B cell (primary cell): ENCODE measurements around the gene MBOAT7.

Source experiments
- CTCF ChIP-seq: fragments of 200-600 bp; IDR thresholded peaks from one replicate; pipeline ENCODE4 v1.8.0; 2022; ENCODE audit warnings: antibody characterized with exemption, mild to moderate bottlenecking
- EZH2 ChIP-seq: IDR thresholded peaks from 2 replicates; pipeline ENCODE4 v1.6.1; 2012; ENCODE audit warnings: borderline replicate concordance, low read depth, mild to moderate bottlenecking, moderate library complexity, low read length; ENCODE audit not compliant: insufficient read depth, poor library complexity, severe bottlenecking

GRCh38 chr19:54204767-54205468, 15.5 kb upstream of the MBOAT7 start:
- TF ChIP-seq CTCF (no peak), EZH2 (no peak)
